Adrenal gland (tissue), 5 donors: ENCODE data around the gene SEC14L5.

Experiments
- CTCF ChIP-seq, 6 experiments: fragments of 450-650 bp in 4 of 6; fragments of 200-600 bp in 2 of 6; sonication (generic) in 1 of 6; IDR thresholded peaks; 1 replicate in 5 of 6; 2 replicates in 1 of 6; pipeline versions ENCODE4 v1.5.1 to v1.8.0; 2016 to 2021; ENCODE audit warnings: antibody characterized with exemption in 6 of 6, mild to moderate bottlenecking in 2 of 6, moderate library complexity in 1 of 6
- POLR2A ChIP-seq, 2 donors: fragments of 450-650 bp; IDR thresholded peaks; one replicate each; pipeline ENCODE4 v1.6.1; 2017; ENCODE audit warnings: antibody characterized with exemption in 2 of 2, mild to moderate bottlenecking in 2 of 2, moderate library complexity in 1 of 2
- donor health status: DM: no; HTN: no; CAD: no.

GRCh38 chr16:5020551-5020950 is 62.4 kb downstream of the SEC14L5 start:
- TF ChIP-seq POLR2A (IDR thresholded peaks at IDR 0.05), result no peak
- TF ChIP-seq CTCF (IDR thresholded peaks at IDR 0.05), result no peak
